Epithelial cell of proximal tubule (primary cell): ENCODE data around the gene ROS1. TPM values are rescaled to one million over a fixed set of nuclear protein-coding genes. Genes with fewer than 3 reads are reported as not detected.

ENCODE experiments used
- DNase-seq: peaks from one replicate; pipeline ENCODE4 v3.0.0-alpha.2; 2011; ENCODE audit warnings: low read depth
- H3K4me3 ChIP-seq: 2 replicates; pipeline ENCODE4 v1.5.1; 2011; ENCODE audit warnings: low read depth, mild to moderate bottlenecking, low read length
- CTCF ChIP-seq: conservative IDR thresholded peaks from 2 replicates; pipeline ENCODE4 v1.5.1; 2012; ENCODE audit warnings: low read depth, mild to moderate bottlenecking, low read length
- total RNA-seq: library from RNA; depleted of rRNA; stranded (reverse); fragments of >200 nt; gene quantifications from 2 replicates; pipeline ENCODE4 v1.2.3, GENCODE V29; 2015

ROS1 gene
- total RNA-seq, 1 donor from 2014 or later: not detected

- TF ChIP-seq CTCF: no peak
- DNase-seq: no peak
- no peak overlapping the region for H3K4me3 ChIP-seq
Observed at GRCh38 chr6:117411474-117411873, 14.3 kb downstream of the ROS1 start.

- TF ChIP-seq CTCF: no peak
- H3K4me3 ChIP-seq: no peak overlapping the region
- DNase-seq: no peak
Observed at GRCh38 chr6:117409863-117410262, 15.9 kb downstream of the ROS1 start.

GRCh38 chr6:117409420-117409819 lies 16.3 kb downstream of the ROS1 start:
- no peak overlapping the region for H3K4me3 ChIP-seq
- TF ChIP-seq CTCF: no peak
- no peak for DNase-seq

- TF ChIP-seq CTCF: no peak
- H3K4me3 ChIP-seq: no peak overlapping the region
- DNase-seq: no peak
Observed at GRCh38 chr6:117404548-117404947, 21.2 kb downstream of the ROS1 start.

GRCh38 chr6:117401799-117402198 lies 23.9 kb downstream of the ROS1 start:
- DNase-seq: no peak
- TF ChIP-seq CTCF: no peak
- H3K4me3 ChIP-seq: no peak overlapping the region

GRCh38 chr6:117399924-117400323 lies 25.8 kb downstream of the ROS1 start:
- peak; percentile 47 for TF ChIP-seq CTCF
- no peak overlapping the region for H3K4me3 ChIP-seq
- no peak for DNase-seq

GRCh38 chr6:117399126-117399525 lies 26.6 kb downstream of the ROS1 start:
- no peak for DNase-seq
- H3K4me3 ChIP-seq: no peak overlapping the region
- TF ChIP-seq CTCF: no peak
